Breast epithelium (tissue), 3 donors: ENCODE data around the gene MAF.

Source experiments
- CTCF ChIP-seq, 3 donors: fragments of 450-650 bp; IDR thresholded peaks; one replicate each; pipeline ENCODE4 v1.5.1; 2016 to 2017; ENCODE audit warnings: antibody characterized with exemption in 3 of 3, mild to moderate bottlenecking in 3 of 3, moderate library complexity in 3 of 3
- POLR2A ChIP-seq: fragments of 450-650 bp; IDR thresholded peaks from one replicate; pipeline ENCODE4 v1.6.1; 2016; ENCODE audit warnings: antibody characterized with exemption, mild to moderate bottlenecking, moderate library complexity
- POLR2AphosphoS5 ChIP-seq, 3 donors: sonication (generic); formaldehyde crosslinking; IDR thresholded peaks; one replicate each; pipeline ENCODE4 v1.6.1; 2017; ENCODE audit warnings: antibody characterized with exemption in 3 of 3

- TF ChIP-seq CTCF (IDR thresholded peaks at IDR 0.05) (no peak), POLR2A (no peak), POLR2AphosphoS5 (IDR thresholded peaks at IDR 0.05) (no peak)
Measured at GRCh38 chr16:79587296-79587695, 13.2 kb downstream of the MAF start.
